Lung (tissue), 12 donors: Measurements from ENCODE around the gene DPH2. TPM values are rescaled to one million over a fixed set of nuclear protein-coding genes. Genes with fewer than 3 reads are reported as not detected.

Source experiments
- ATAC-seq: fragments of 200-7000 bp; cut with Tn5 transposase; one replicate; pipeline ENCODE4 v1.9.1; 2020; ENCODE audit warnings: moderate number of reproducible peaks; ENCODE audit not compliant: insufficient read depth, low FRiP score
- DNase-seq, 3 donors: peaks; one replicate each; pipeline ENCODE4 v3.0.0-alpha.2; 2013 to 2017
- H3K27ac ChIP-seq, 2 donors: one replicate each; pipeline ENCODE4 v1.5.1; 2013; ENCODE audit warnings: mild to moderate bottlenecking in 2 of 2, moderate library complexity in 2 of 2, control low read depth in 1 of 2, inconsistent platforms in 1 of 2, low read depth in 1 of 2, low read length in 1 of 2
- H3K27me3 ChIP-seq, 3 donors: one replicate each; pipeline ENCODE4 v1.5.1; 2013; ENCODE audit warnings: low read length in 2 of 3; ENCODE audit not compliant: control insufficient read depth in 3 of 3, insufficient read depth in 3 of 3
- H3K36me3 ChIP-seq, 4 donors: one replicate each; pipeline ENCODE4 v1.5.1; 2013; ENCODE audit warnings: low read length in 4 of 4, mild to moderate bottlenecking in 1 of 4, moderate library complexity in 1 of 4; ENCODE audit not compliant: control insufficient read depth in 4 of 4, insufficient read depth in 4 of 4
- H3K4me1 ChIP-seq, 5 donors: one replicate each; pipeline ENCODE4 v1.5.1; 2013; ENCODE audit warnings: low read length in 5 of 5, mild to moderate bottlenecking in 2 of 5, moderate library complexity in 1 of 5; ENCODE audit not compliant: control insufficient read depth in 5 of 5, insufficient read depth in 5 of 5
- H3K4me3 ChIP-seq: one replicate; pipeline ENCODE4 v1.5.1; 2013; ENCODE audit warnings: mild to moderate bottlenecking, control low read depth, moderate library complexity
- H3K9ac ChIP-seq, 2 donors: one replicate each; pipeline ENCODE4 v1.5.1; 2013; ENCODE audit warnings: low read length in 2 of 2, control low read depth in 1 of 2; ENCODE audit not compliant: insufficient read depth in 1 of 2
- H3K9me3 ChIP-seq, 4 donors: one replicate each; pipeline ENCODE4 v1.5.1; 2013; ENCODE audit warnings: low read length in 3 of 4, mild to moderate bottlenecking in 1 of 4, moderate library complexity in 1 of 4; ENCODE audit not compliant: control insufficient read depth in 4 of 4, insufficient read depth in 3 of 4
- CTCF ChIP-seq: IDR thresholded peaks from 2 replicates; pipeline ENCODE4 v1.5.1; 2012; ENCODE audit warnings: mild to moderate bottlenecking; ENCODE audit errors: control extremely low read depth, extremely low read depth
- WGBS, 2 donors: extraction: QIAGEN DNeasy Blood & Tissue Kit; methylation state at CpG; one replicate each; pipeline ENCODE4 v1.1.7; 2013; 5-methylcytosine and 5-hydroxymethylcytosine counted together
- polyA plus RNA-seq, 2 donors: library from polyadenylated mRNA; stranded (reverse); fragments of 200-250 nt; gene quantifications; one replicate each; pipeline ENCODE4 v1.2.1, GENCODE V29; 2013
- total RNA-seq, 2 donors: library from RNA; depleted of rRNA in 1 of 2; stranded (reverse); fragments of >200 nt in 1 of 2; gene quantifications; one replicate each; pipeline ENCODE4 v1.2.1, GENCODE V29; 2014 to 2021
- donor health status: control.
- donor health status: control.
- donor health status: Bipolar disorder and iron deficiency.
- donor health status: healthy.
- donor health status: DM: yes; HTN: yes; CAD: no.

The DPH2 gene
- total and polyA plus RNA-seq, 4 donors = 11.6 to 28.5 (median 21.3) TPM

GRCh38 chr1:43938892-43939587 lies 30.8 kb upstream of the DPH2 start:
- peaks cover 0 to 2% (median 0%) of the 10 kb centered on the region in 4 donors for H3K36me3 ChIP-seq
- H3K9ac ChIP-seq = no peak overlapping the region
- TF ChIP-seq CTCF = no peak
- no peak for ATAC-seq
- no peaks in the 10 kb centered on the region for H3K9me3 ChIP-seq
- H3K27me3 ChIP-seq = peaks cover 0 to 11% (median 8%) of the 10 kb centered on the region in 3 donors
- no peak overlapping the region for H3K4me3 ChIP-seq
- DNase-seq = peak; percentile 46 to 71 (median 62)
- H3K27ac ChIP-seq = no peak overlapping the region
- H3K4me1 ChIP-seq = peaks cover 0 to 5% (median 1%) of the 10 kb centered on the region in 5 donors
- 73 to 87% methylated on average over 3 of the region's 3 CpGs for WGBS, 2 donors

DNA sequence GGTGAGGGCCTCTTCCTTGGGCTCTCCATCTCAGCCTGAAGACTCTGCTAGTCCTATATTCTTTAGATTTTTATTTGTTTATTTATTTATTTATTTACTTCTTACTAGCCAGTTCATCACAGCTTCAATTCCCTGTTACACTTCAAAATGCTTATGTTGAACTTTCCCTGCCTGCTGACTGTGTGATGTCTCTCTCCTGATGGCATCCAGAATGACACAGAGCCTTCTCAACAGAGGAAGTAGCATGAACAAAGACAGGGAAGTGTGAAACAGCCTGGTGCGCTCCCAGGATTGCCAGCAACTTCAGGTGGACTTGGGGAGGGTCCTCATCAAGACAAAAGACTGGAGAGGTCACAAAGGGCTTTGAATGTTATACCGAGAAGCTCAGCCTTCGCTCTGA lies 27.4 kb upstream of the DPH2 start:
- DNase-seq (no peak), ATAC-seq (no peak)
- H3K27me3 ChIP-seq = peaks cover 0 to 2% (median 0%) of the 10 kb centered on the region in 3 donors
- H3K4me1 ChIP-seq = peaks cover 3 to 10% (median 4%) of the 10 kb centered on the region in 5 donors
- 79 to 90% methylated on average over 3 of the region's 3 CpGs for WGBS, 2 donors
- no peak overlapping the region for H3K4me3 ChIP-seq
- H3K9me3 ChIP-seq = no peaks in the 10 kb centered on the region
- H3K27ac ChIP-seq = no peak overlapping the region
- H3K36me3 ChIP-seq = no peaks in the 10 kb centered on the region
- TF ChIP-seq CTCF = no peak
- H3K9ac ChIP-seq = no peak overlapping the region

DNA sequence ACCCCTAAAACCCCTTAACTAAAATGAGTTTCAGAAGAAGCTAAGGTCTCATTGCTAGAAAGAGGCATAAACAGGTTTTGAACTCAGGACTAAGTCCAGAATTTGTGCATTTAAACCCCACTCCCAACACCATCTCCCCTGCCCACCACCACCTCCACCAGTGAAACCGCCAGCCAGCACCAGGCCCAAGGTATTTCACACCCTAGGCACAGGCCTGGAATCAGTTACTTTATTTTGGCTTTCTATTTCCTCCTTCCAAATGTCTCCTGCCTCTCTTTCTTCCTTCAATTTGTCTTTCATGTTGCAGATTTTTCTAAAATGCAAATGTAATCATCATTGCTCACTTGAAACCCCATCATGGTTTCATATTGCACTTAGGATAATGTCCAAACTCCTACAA lies 24.9 kb upstream of the DPH2 start:
- WGBS, 2 donors = 100% methylated on average over 1 of the region's 1 CpG

More for the DNA sequence above, 24.9 kb upstream of the DPH2 start:
- H3K27me3 ChIP-seq = no peaks in the 10 kb centered on the region
- TF ChIP-seq CTCF = no peak
- no peak overlapping the region for H3K27ac ChIP-seq
- H3K9me3 ChIP-seq = no peaks in the 10 kb centered on the region
- peaks cover 3 to 19% (median 13%) of the 10 kb centered on the region in 5 donors for H3K4me1 ChIP-seq
- H3K4me3 ChIP-seq = no peak overlapping the region
- H3K9ac ChIP-seq = no peak overlapping the region
- H3K36me3 ChIP-seq = peaks cover 0 to 7% (median 0%) of the 10 kb centered on the region in 4 donors
- ATAC-seq = no peak
- no peak for DNase-seq
